Spleen (tissue), 7 donors: ENCODE data around the gene SAMD9L.
A peak's percentile ranks its signal among the peaks of the same experiment; 100 is the strongest.

ENCODE experiments used
- CTCF ChIP-seq, 11 experiments: fragments of 200-600 bp in 7 of 11; fragments of 450-650 bp in 4 of 11; sonication (generic) in 4 of 11; IDR thresholded peaks in 8 of 11; conservative IDR thresholded peaks in 3 of 11; 1 replicate in 7 of 11; 2 replicates in 4 of 11; pipeline versions ENCODE4 v1.4.0 to v1.8.0; 2016 to 2021; ENCODE audit warnings: antibody characterized with exemption in 11 of 11, inconsistent platforms in 4 of 11, mild to moderate bottlenecking in 1 of 11
- POLR2A ChIP-seq, 3 donors: fragments of 450-650 bp; IDR thresholded peaks; one replicate each; pipeline ENCODE4 v1.5.1; 2017; ENCODE audit warnings: antibody characterized with exemption in 3 of 3, mild to moderate bottlenecking in 1 of 3
- POLR2AphosphoS5 ChIP-seq, 3 donors: sonication (generic); formaldehyde crosslinking; IDR thresholded peaks; one replicate each; pipeline ENCODE4 v1.5.1; 2017; ENCODE audit warnings: antibody characterized with exemption in 3 of 3
- donor health status: DM: no; HTN: no; CAD: no; lungs with moderate emphysema.
- donor health status: DM: no; HTN: no; CAD: no.
- donor health status: DM: no; HTN: no; CAD: no.

GRCh38 chr7:93097388-93097787, 50.8 kb downstream of the SAMD9L start:
- TF ChIP-seq POLR2A (IDR thresholded peaks at IDR 0.05): no peak
- TF ChIP-seq CTCF (IDR thresholded peaks at IDR 0.05 in 8 of 11, conservative IDR thresholded peaks at IDR 0.05 in 3 of 11): no peak
- peak in 1 of 3 donors; percentile 23 for TF ChIP-seq POLR2AphosphoS5 (IDR thresholded peaks at IDR 0.05)
